DMS153 treated with DMSO at 0.1 percent for 48 hours (cell line): ENCODE results near the gene LCE1F.
A peak's percentile ranks its signal among the peaks of the same experiment; 100 is the strongest.

Source experiments
- DNase-seq: peaks from one replicate; lab custom pipeline; 2025; ENCODE audit not compliant: unreplicated experiment; lab: John Stamatoyannopoulos, UW

The LCE1F gene, protein sequence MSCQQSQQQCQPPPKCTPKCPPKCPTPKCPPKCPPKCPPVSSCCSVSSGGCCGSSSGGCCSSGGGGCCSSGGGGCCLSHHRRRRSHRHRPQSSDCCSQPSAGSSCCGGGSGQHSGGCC

DNA sequence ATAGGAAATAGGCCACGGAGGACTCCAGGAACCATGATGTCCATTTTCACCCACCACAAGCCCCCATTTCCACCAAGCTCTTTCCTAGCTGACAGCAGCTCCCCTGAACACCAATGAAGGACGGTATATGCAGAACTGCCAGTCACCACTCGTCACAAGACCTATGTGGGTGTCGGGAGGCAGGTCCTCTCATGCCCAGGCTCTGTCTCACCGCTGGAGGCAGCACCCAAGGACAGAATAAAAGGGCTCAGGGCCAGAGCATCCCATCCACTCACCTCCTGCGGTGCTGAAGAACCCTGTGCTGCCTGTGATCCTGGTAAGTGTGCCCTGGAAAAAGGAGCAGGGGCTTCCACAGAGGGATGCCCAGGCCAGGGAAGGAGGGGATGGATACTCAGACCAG is at the start of gene LCE1F:
Gene LCE1F (plus strand): TSS at position 266 of the 400 bp plus-strand sequence. CDS start 1,232 bp downstream, outside the sequence.
- no peak for DNase-seq

DNA sequence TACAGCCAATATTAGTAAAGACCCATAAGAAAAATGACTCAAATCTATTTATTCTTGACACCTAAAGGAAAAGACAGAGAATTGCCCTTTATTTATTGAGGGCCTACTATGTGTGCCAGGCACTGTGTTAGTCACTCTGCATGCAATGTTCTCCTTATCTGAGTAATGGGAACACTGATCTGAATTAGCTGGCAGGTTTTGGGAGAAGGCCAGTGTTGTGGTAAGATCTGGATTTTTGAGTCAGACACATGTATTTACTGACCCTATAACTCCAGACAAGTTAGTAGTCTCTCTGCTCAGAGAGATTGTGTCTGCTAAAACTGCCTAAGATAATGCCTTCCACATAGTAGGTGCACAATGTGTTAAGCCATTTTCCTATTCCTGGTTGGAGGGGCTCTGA is 49.7 kb upstream of the LCE1F start:
- no peak for DNase-seq

DNA sequence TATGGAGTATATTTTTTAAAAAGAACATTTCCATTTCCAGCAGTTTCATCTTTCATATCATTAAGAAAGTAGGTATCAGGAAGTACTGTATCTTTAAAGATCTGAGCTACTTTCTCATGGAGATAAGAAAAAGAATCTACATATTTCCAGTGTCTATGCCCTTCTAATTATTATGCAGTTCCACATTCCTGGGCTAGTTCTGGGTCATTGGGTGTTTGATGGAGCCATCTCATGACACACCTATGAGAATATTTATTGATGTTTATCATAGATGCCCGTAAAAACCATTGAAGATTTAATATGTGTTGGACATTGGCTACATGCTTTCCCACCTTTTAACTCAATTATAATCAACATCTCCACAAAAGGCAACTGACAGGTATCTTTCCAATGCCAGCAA is 46.0 kb upstream of the LCE1F start:
- no peak for DNase-seq

DNA sequence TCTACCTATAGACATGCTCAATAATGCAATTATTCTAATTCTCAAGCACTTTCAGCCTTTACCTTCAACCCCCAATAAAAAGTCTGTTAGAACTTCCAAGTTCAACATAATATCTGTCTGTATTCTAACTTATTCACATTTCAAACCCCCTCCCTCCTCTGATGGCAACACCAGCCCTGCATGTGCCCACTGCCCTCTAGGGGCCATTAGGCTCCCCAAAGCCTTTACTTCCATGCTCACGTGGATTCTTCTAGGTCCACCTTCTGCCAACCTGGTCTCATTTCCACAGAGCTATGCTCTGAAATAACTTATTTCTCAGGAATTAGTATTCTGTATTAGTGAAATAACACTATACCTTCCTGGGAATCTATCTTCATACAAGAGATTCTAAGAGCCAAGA is 39.3 kb upstream of the LCE1F start:
- DNase-seq = no peak

DNA sequence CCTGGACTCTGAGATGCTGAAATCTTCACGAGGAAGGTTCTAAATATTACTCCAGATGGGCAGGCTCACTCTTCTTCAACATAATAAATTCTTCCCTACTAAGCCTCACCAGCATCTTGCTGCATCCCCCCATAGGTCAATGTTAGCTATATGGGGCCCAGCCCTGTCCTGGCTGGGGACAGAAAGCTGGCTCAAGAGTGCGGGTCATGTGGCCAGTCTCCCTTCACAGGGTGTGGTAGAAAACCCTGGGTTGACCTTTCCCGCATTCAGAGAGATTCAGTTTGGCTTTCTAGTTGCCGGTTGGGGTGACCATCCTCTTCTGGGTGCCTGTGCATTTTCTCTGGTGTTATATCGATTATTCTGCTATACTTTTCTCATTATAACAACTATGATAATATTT is 36.9 kb upstream of the LCE1F start:
- no peak for DNase-seq

DNA sequence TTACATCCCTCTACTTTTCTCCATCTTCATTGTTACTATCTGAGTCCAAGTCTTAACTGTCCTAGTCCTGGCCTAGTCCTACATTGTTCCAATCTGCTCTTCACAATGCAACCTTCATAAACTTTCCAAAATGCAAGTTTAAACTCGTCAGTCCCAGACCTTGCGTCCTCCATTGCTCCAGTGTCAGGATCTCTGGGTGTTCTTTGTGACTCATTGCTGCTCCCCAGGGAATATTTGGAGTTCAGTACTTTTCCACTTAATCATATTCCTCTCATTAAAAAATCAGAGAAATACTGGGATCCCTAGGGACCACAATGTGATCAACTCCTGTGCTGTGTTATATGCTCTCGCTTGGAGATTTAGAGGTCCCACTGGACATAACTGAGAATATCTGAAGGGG is 35.1 kb upstream of the LCE1F start:
- DNase-seq = no peak

DNA sequence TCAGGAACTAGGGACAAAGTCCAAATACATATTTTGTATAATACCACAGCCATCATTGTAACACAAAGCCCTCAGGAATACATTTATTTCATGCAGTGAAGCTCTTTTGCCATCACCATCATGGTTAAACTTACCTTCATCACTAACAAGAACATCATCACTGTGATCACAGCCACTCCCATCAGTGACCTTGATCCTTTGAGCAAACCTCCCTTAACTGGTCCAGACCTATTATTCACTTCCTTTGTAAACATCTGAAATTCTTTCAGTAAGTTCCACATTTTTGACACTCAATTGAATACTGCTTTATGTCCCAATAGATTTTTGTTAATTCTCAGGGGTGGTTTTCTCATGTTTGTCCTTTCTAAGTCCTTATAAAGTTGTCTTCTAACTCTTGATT is 33.3 kb upstream of the LCE1F start:
- no peak for DNase-seq

DNA sequence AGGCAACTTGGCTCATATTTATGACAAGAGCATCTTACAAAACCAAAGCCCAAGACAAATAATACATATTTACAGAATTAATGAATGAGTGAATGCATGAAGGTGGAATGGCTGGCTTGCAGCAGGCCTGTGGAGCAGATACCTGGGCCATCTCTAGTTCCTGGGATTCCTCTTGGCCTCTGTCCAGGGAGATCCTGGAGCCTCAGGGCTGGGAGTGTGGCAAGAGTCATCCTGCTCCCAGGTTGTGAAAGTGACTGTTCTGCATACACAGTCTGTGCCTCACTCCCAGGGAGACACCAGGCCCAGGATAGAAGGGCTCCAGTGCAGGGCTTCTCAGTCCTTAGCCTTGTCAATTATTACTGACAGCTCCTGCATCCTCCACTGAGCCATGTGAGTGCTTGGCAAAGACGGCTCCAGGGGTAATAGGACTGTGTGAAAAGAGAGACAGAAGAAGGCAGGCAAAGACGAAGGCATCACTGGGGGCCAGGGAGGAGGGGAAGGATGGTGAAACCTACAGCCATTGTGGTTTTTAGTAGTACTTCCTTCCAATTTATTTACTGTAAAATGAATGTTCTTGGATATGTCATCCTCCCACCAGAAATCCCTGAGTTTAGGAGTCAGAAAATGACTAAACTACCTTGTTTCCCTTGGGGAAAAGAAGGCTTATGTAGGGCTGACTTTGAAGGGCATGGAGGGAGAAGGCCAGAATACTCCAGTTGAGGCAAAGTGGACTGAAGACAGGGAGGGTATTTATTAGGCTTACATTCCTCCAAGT is 31.4 kb upstream of the LCE1F start:
- no peak for DNase-seq

DNA sequence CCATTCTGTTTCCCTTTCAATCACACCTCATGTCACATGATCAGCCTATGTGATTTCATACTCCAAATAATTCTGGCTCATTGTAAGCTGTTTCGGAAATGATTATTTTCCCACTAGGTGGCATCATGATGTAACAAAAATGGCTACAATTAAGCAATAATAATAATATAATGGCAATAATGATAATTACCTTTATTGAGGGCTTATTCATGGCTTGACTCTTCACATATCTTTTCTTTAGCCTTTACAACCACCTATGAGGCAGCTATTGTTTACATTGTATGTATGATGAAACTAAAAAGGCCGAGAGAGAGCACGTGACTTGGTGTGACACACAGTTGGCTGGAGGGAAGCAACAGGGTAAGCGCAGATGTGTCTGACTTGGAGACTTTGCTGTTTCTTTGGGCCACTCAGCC is 29.6 kb upstream of the LCE1F start:
- DNase-seq = peak; percentile 73

DNA sequence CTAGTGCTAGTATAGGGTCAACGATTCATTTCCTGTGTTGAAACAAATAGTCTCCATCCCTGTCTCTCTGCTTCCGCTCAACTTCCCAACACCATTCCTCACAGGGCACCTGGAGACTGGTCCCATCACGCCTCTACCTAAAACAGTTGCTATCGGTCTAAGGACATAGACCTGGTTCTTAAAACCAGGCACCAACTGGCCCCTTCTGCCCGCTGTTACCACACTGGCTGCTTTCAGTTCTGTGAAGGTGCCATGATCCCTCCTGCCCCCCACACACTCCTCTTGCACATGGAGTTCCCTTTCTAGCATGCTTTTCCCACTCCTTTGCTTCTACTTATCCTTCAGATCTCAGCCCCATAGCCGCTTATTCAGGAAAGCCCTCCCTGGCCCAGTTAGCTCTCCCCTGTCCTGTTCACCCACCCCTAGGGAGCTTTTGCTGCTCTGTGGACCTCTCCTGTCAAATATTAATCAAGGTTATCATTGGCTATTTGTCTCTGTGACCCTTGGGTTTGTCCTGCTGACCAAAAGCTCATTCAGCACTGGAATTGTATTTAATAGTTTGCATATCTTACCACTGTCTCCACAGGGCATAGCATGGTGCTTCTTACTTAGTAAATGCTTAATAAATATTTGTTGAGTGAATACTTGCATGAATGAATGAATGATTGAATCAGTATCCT is 29.0 kb upstream of the LCE1F start:
- no peak for DNase-seq

DNA sequence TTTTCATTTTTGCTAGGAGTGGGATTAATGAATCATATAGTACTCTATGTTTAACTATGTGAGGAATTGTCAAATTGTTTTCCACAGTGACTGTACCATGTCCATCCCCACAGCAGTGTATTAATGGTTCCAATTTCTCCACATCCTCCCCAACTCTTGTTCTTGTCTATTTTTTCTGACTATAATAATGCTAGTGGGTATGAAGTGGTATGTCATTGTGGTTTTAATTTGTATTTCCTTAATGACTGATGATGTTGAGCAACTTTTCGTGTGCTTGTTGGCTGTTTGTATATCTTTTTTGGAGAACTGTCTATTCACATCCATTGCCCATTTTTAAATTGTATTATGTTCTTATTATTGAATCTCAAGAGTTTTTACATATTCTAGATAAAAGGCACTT is 27.1 kb upstream of the LCE1F start:
- no peak for DNase-seq

DNA sequence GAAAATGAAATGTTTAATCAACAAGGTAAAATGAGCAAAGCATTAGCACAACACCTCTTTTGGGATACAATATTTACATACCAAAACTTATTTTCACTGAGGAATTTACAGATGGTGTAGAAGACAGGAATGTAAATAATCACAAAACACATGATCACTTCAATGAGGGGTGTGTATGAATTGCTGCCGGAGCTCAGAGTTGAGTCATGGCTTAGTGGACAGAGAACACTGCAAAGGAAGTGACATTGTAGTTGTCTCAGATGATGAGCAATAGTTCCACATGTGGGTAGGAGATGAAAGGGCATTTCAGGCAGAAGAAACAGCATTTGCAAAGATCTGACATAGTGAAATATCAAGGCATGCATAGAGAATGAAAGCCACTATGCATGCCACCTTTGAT is 22.7 kb upstream of the LCE1F start:
- DNase-seq = no peak

DNA sequence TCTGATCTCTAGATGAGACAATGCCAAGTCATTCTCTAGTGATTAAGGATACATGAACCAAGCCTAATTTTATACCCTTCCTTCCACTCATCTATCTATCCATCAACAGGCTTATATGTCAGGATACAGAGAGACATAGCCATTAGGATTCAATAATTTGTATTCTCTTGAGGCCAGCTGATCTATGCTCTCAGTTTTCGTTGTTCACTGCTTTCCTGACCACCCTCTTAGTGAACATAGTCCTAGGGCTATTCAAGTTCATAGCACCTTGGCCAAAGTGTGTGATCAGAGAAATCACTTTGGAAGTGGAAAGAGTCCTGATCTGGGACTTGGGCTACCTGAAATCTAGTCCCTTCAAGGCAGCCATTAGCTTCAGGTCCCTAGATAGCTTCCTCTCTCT is 21.4 kb upstream of the LCE1F start:
- DNase-seq = no peak

DNA sequence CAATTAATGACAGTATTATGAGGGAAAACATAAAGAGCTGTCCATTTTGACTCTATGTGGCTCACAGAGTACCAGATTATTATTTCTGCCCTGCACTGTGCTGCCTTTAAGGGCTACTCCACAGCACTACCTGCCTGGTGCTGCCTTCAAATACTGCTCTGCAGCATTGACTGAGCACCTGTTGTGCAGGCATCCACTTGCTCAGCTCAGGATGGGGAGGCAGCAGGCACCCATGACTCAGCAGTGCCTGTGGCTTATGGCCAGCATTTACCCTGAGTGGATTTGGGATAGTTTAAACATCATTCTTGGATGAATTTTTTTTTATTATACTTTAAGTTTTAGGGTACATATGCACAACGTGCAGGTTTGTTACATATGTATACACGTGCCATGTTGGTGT is 18.1 kb upstream of the LCE1F start:
- no peak for DNase-seq

DNA sequence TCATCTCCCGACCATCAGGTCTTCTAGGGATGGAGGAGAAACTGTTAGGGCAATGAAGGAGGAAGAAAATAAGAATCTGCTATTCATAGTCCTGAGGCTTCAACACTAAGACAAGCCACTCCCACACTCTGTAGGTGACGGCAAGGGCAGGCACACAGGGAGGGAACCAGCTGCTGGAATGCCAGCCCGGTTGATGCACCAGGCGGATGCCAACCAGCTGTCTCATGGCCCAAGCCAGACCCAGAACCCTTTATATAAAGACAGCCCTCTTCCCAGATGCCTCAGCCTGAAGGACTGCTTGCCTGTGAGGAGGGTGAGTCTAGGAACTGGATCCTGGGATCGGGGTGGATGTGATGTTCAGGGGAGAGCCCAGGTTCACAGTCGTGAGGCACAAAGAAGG is 17.2 kb upstream of the LCE1F start, which contains the start of gene KPRP:
Gene KPRP (plus strand): TSS at position 279 of the 400 bp plus-strand sequence. CDS start 1,564 bp downstream, outside the sequence.
- DNase-seq = no peak

DNA sequence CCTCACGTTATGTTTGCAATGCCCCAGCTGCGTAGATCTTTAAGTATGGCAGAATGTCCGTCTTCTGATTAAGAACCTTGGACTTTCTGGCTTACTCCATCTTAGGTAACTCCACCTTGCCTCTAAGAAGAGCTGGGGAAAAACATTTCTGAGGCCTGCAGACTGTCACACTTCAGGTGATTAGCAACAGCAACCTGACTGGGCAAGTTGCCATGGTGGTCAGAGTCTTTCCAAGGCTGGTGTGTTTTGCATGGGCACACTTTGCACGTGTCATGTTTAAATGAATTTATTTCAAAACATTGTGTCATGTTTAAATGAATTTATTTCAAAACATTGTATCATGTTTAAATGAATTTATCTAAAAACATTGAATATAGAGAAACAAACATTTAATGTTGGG is 16.3 kb upstream of the LCE1F start:
- DNase-seq = no peak

DNA sequence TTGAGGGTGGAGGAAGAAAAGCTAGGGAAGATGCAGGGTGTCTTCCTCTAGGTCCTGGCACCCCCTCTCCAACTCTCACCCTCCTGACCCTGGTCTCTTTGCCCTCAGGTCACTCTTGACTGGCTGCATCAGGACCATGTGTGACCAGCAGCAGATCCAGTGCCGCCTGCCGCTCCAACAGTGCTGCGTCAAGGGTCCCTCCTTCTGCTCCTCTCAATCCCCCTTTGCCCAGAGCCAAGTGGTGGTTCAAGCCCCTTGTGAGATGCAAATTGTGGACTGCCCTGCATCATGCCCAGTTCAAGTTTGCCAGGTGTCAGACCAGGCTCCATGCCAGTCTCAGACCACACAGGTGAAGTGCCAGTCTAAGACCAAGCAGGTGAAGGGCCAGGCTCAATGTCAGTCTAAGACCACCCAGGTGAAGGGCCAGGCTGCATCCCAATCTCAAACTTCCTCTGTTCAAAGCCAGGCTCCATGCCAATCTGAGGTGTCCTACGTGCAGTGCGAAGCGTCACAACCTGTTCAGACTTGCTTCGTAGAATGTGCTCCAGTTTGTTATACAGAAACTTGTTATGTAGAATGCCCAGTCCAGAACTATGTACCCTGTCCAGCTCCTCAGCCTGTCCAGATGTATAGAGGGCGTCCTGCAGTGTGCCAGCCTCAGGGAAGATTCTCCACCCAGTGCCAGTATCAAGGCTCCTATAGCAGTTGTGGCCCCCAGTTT is 15.3 kb upstream of the LCE1F start:
- DNase-seq = no peak

DNA sequence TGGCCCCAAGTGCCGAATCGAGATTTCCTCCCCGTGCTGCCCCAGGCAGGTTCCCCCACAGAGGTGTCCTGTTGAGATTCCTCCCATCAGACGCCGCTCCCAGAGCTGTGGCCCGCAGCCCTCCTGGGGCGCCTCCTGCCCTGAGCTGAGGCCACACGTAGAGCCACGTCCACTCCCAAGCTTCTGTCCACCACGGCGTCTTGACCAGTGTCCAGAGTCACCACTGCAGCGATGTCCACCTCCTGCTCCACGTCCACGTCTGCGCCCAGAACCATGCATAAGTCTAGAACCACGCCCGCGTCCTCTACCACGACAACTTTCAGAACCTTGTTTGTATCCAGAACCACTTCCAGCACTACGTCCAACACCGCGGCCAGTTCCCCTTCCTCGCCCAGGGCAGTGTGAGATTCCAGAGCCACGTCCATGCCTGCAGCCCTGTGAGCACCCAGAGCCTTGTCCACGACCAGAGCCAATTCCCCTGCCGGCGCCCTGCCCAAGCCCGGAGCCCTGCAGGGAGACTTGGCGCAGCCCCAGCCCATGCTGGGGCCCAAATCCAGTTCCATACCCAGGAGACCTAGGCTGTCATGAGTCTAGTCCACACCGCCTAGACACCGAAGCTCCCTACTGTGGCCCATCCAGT is 14.3 kb upstream of the LCE1F start:
- DNase-seq = no peak

DNA sequence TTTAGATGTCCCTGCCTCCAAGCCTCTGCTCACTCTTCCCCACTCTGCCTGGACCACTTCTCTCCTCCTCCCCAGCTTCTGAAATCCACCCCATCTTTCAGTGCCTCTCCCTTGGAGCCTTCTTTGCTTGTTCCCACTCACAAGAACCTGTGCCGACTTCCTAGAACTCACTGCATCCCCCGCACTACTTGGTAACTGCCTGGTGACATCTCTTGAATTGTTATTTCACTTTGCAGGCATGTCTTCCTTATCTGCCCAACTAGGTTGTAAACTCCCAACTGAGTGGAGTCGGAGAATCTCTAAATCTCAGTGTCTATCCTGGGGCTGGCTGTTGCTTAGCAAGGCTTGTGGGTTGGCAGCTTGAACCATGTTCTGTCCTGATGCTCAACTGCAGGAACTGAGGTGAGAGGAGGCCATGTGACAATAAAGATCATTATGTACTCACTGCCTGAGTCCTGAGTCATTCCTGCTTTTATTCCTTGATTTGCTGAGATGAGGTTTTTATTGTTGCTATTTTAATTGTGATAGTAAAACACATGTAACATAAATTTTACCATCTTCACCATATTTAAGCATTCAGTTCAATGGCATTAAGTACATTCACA is 13.2 kb upstream of the LCE1F start:
- DNase-seq = no peak

DNA sequence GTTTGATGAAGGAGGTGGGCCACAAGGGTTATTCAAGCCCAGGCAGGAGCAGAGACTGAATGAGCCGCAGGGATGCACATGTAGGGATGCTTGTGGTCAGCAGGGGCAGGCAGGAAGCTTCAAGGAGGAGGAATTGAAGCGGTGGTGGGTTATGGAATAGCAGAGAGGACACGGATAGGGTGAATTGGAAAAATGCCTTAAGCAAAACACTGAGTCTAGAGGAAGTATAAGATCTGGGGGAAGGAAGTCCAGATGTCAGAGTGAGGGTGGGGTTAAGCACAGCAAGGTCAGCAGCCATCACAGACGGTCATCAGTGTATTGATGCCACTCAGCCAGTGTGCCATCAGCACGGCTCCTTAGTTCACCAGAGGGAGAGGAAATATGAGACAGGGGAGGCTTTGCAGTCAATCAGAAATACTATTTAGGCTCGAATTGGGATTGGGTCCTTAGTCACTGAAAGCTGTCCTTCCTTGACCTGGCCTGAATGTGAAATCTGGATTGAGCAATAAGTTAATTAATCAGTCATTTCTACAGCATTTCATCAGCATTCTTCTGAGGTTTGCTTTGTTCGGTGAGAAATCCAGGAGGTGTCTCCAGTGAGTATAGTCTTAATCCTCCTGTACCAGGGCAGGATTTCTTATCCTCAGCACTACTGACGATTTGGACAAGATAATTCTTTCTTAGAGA is 6.0 kb upstream of the LCE1F start:
- no peak for DNase-seq
